ENCODE measurements around the gene SLC35B2. TPM values are rescaled to one million over a fixed set of nuclear protein-coding genes. Genes with fewer than 3 reads are reported as not detected.

The SLC35B2 gene
- total and polyA plus RNA-seq, 9 of the 15 experiments (the other 6 are each of a cell fraction or from before 2014, with no cell fraction given) = 14.5 to 59.1 (median 47.1) TPM

DNA sequence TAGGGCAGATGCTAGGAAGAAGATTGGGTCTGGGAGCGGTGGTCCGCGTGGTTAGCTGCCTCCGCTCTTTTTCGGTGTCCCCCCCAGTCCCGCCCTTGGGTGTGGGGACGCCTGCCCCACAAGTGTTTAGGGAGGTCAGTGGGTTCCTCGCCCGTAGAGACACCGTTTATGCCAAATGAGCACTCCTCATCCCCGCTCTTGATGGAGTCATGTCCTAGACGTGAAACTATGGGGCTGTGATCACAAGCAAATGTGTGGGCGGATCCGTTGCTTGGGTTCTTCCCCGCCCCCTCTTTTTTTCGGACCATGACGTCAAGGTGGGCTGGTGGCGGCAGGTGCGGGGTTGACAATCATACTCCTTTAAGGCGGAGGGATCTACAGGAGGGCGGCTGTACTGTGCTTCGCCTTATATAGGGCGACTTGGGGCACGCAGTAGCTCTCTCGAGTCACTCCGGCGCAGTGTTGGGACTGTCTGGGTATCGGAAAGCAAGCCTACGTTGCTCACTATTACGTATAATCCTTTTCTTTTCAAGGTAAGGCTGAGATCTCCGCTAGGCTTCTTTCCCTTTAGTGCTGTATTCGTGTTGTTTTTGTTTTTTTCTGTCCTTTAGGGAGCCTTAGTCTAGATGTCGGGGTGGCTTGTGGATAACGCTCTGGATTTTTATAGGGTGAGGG, 10.5 kb downstream of the SLC35B2 start, which contains the start of gene HSP90AB1 (continued):
- TF ChIP-seq ZNF644 (tag; IDR thresholded peaks at IDR 0.05; ENCODE audit: low read depth) = no peak
- no peak for TF ChIP-seq CHD4 (IDR thresholded peaks at IDR 0.05; ENCODE audit: insufficient read depth, insufficient replicate concordance, low read depth, low read length, poor library complexity, severe bottlenecking)
- TF ChIP-seq ZNF174 (CRISPR knock-in tag; IDR thresholded peaks at IDR 0.05) = peak; percentile 78; the same call in 1 of the 2 replicates
- TF ChIP-seq, protein P1, sequence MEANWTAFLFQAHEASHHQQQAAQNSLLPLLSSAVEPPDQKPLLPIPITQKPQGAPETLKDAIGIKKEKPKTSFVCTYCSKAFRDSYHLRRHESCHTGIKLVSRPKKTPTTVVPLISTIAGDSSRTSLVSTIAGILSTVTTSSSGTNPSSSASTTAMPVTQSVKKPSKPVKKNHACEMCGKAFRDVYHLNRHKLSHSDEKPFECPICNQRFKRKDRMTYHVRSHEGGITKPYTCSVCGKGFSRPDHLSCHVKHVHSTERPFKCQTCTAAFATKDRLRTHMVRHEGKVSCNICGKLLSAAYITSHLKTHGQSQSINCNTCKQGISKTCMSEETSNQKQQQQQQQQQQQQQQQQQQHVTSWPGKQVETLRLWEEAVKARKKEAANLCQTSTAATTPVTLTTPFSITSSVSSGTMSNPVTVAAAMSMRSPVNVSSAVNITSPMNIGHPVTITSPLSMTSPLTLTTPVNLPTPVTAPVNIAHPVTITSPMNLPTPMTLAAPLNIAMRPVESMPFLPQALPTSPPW (CRISPR knock-in tag; IDR thresholded peaks at IDR 0.05) = no peak
- TF ChIP-seq HDGF (IDR thresholded peaks at IDR 0.05) = no peak
- TF ChIP-seq ZNF133 (CRISPR knock-in tag; IDR thresholded peaks at IDR 0.05) = no peak
- TF ChIP-seq, protein P2, sequence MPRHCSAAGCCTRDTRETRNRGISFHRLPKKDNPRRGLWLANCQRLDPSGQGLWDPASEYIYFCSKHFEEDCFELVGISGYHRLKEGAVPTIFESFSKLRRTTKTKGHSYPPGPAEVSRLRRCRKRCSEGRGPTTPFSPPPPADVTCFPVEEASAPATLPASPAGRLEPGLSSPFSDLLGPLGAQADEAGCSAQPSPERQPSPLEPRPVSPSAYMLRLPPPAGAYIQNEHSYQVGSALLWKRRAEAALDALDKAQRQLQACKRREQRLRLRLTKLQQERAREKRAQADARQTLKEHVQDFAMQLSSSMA (CRISPR knock-in tag; IDR thresholded peaks at IDR 0.05) = peak; percentile 85
- TF ChIP-seq ZC3H11A (IDR thresholded peaks at IDR 0.05; ENCODE audit: low read depth, low read length) = no peak
- no peak for TF ChIP-seq ZNF76 (CRISPR knock-in tag; IDR thresholded peaks at IDR 0.05; ENCODE audit: borderline replicate concordance)
- TF ChIP-seq PML (IDR thresholded peaks at IDR 0.05; ENCODE audit: low read length) = peak; percentile 99
- TF ChIP-seq ZNF347 (CRISPR knock-in tag; IDR thresholded peaks at IDR 0.05; ENCODE audit: low read depth) = no peak
- TF ChIP-seq PRPF4 (IDR thresholded peaks at IDR 0.05; ENCODE audit: insufficient read depth, low read depth, low read length, poor library complexity, severe bottlenecking) = no peak
- TF ChIP-seq, protein P3, sequence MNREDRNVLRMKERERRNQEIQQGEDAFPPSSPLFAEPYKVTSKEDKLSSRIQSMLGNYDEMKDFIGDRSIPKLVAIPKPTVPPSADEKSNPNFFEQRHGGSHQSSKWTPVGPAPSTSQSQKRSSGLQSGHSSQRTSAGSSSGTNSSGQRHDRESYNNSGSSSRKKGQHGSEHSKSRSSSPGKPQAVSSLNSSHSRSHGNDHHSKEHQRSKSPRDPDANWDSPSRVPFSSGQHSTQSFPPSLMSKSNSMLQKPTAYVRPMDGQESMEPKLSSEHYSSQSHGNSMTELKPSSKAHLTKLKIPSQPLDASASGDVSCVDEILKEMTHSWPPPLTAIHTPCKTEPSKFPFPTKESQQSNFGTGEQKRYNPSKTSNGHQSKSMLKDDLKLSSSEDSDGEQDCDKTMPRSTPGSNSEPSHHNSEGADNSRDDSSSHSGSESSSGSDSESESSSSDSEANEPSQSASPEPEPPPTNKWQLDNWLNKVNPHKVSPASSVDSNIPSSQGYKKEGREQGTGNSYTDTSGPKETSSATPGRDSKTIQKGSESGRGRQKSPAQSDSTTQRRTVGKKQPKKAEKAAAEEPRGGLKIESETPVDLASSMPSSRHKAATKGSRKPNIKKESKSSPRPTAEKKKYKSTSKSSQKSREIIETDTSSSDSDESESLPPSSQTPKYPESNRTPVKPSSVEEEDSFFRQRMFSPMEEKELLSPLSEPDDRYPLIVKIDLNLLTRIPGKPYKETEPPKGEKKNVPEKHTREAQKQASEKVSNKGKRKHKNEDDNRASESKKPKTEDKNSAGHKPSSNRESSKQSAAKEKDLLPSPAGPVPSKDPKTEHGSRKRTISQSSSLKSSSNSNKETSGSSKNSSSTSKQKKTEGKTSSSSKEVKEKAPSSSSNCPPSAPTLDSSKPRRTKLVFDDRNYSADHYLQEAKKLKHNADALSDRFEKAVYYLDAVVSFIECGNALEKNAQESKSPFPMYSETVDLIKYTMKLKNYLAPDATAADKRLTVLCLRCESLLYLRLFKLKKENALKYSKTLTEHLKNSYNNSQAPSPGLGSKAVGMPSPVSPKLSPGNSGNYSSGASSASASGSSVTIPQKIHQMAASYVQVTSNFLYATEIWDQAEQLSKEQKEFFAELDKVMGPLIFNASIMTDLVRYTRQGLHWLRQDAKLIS (CRISPR knock-in tag; IDR thresholded peaks at IDR 0.05) = no peak
- no peak for TF ChIP-seq CBX8 (IDR thresholded peaks at IDR 0.05; ENCODE audit: borderline replicate concordance, extremely low read depth, low read depth, low read length, poor library complexity, severe bottlenecking)
- TF ChIP-seq, protein P4, sequence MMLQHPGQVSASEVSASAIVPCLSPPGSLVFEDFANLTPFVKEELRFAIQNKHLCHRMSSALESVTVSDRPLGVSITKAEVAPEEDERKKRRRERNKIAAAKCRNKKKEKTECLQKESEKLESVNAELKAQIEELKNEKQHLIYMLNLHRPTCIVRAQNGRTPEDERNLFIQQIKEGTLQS (IDR thresholded peaks at IDR 0.05) = peak; percentile 73
- TF ChIP-seq, protein P4 (CRISPR knock-in tag; conservative IDR thresholded peaks at IDR 0.05) = peak; percentile 71; the same call in 1 of the 2 replicates
- TF ChIP-seq ZNF408 (CRISPR knock-in tag; IDR thresholded peaks at IDR 0.05; ENCODE audit: low read depth) = no peak
- TF ChIP-seq, protein P5, sequence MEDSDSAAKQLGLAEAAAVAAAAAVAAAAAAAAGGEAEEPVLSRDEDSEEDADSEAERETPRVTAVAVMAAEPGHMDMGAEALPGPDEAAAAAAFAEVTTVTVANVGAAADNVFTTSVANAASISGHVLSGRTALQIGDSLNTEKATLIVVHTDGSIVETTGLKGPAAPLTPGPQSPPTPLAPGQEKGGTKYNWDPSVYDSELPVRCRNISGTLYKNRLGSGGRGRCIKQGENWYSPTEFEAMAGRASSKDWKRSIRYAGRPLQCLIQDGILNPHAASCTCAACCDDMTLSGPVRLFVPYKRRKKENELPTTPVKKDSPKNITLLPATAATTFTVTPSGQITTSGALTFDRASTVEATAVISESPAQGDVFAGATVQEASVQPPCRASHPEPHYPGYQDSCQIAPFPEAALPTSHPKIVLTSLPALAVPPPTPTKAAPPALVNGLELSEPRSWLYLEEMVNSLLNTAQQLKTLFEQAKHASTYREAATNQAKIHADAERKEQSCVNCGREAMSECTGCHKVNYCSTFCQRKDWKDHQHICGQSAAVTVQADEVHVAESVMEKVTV (CRISPR knock-in tag; IDR thresholded peaks at IDR 0.05) = no peak; the same call in 1 of the 2 replicates
- no peak for TF ChIP-seq RBM15 (IDR thresholded peaks at IDR 0.05; ENCODE audit: insufficient read depth, low read length)

Data from K562 (cell line).